Kidney epithelial cell (primary cell): ENCODE results near the gene KRTAP10-9. TPM values are rescaled to one million over a fixed set of nuclear protein-coding genes. Genes with fewer than 3 reads are reported as not detected.

Source experiments
- DNase-seq: peaks from one replicate; pipeline ENCODE4 v3.0.0-alpha.2; 2010; ENCODE audit warnings: low read depth
- H3K27me3 ChIP-seq: 2 replicates; pipeline ENCODE4 v1.6.0; 2011; ENCODE audit warnings: low read length; ENCODE audit not compliant: control insufficient read depth, insufficient read depth
- H3K36me3 ChIP-seq: 2 replicates; pipeline ENCODE4 v1.5.1; 2011; ENCODE audit warnings: low read length; ENCODE audit not compliant: control insufficient read depth, insufficient read depth
- H3K4me3 ChIP-seq: 2 replicates; pipeline ENCODE4 v1.5.1; 2011; ENCODE audit warnings: low read depth, mild to moderate bottlenecking, control low read depth, low read length
- CTCF ChIP-seq: IDR thresholded peaks from 2 replicates; pipeline ENCODE4 v1.5.1; 2011; ENCODE audit warnings: mild to moderate bottlenecking, moderate library complexity, low read length, control low read depth, inconsistent platforms; ENCODE audit not compliant: insufficient read depth, poor library complexity, severe bottlenecking
- total RNA-seq: library from RNA; depleted of rRNA; stranded (reverse); fragments of >200 nt; gene quantifications from 2 replicates; pipeline ENCODE4 v1.2.3, GENCODE V29; 2015

Gene KRTAP10-9
- total RNA-seq, 1 donor from 2014 or later = not detected

- no peak for TF ChIP-seq CTCF
- no peak for DNase-seq
- H3K27me3 ChIP-seq = no peaks in the 10 kb centered on the region
- no peak overlapping the region for H3K4me3 ChIP-seq
- no peaks in the 10 kb centered on the region for H3K36me3 ChIP-seq
Measured at GRCh38 chr21:44653656-44654575, 27.0 kb downstream of the KRTAP10-9 start.

- TF ChIP-seq CTCF = no peak
- H3K36me3 ChIP-seq = no peaks in the 10 kb centered on the region
- H3K4me3 ChIP-seq = no peak within 1 kb of the TSS
- no peaks in the 10 kb centered on the region for H3K27me3 ChIP-seq
- DNase-seq = no peak
Measured at GRCh38 chr21:44654576-44655175, 27.8 kb downstream of the KRTAP10-9 start, which contains the start of gene KRTAP12-4. KRTAP12-4 (minus strand) TSS chr21:44654659; CDS start chr21:44654614, 45 bp downstream.

GRCh38 chr21:44656868-44657267 is 30.0 kb downstream of the KRTAP10-9 start:
- no peak overlapping the region for H3K4me3 ChIP-seq
- H3K36me3 ChIP-seq = no peaks in the 10 kb centered on the region
- no peaks in the 10 kb centered on the region for H3K27me3 ChIP-seq
- no peak for DNase-seq
- TF ChIP-seq CTCF = no peak

GRCh38 chr21:44657635-44658540 is 31.0 kb downstream of the KRTAP10-9 start, which contains the start of gene KRTAP12-3:
KRTAP12-3 (plus strand) TSS chr21:44657932; CDS start chr21:44657980, 48 bp downstream.
- no peaks in the 10 kb centered on the region for H3K27me3 ChIP-seq
- no peaks in the 10 kb centered on the region for H3K36me3 ChIP-seq
- no peak for TF ChIP-seq CTCF
- no peak for DNase-seq
- no peak within 1 kb of the TSS for H3K4me3 ChIP-seq

GRCh38 chr21:44658541-44658910 is 31.6 kb downstream of the KRTAP10-9 start:
- no peaks in the 10 kb centered on the region for H3K27me3 ChIP-seq
- H3K4me3 ChIP-seq = no peak overlapping the region
- no peaks in the 10 kb centered on the region for H3K36me3 ChIP-seq
- TF ChIP-seq CTCF = no peak
- DNase-seq = no peak
